Muscle of back (tissue), 11 donors: Measurements from ENCODE around the gene LOXL1. TPM values are rescaled to one million over a fixed set of nuclear protein-coding genes. Genes with fewer than 3 reads are reported as not detected.
A peak's percentile ranks its signal among the peaks of the same experiment; 100 is the strongest.

Source experiments
- DNase-seq, 3 donors: peaks; one replicate each; pipeline versions ENCODE4 v3.0.0 to v3.0.0-alpha.2; 2013
- polyA plus RNA-seq, 10 donors: library from polyadenylated mRNA; unstranded; fragments of 120-200 nt; gene quantifications; one replicate each; pipeline ENCODE4 v1.2.1, GENCODE V29; 2013; ENCODE audit not compliant: insufficient read length in 10 of 10

The LOXL1 gene
- polyA plus RNA-seq, 10 donors: 26.3 to 57.9 (median 34.6) TPM

DNA sequence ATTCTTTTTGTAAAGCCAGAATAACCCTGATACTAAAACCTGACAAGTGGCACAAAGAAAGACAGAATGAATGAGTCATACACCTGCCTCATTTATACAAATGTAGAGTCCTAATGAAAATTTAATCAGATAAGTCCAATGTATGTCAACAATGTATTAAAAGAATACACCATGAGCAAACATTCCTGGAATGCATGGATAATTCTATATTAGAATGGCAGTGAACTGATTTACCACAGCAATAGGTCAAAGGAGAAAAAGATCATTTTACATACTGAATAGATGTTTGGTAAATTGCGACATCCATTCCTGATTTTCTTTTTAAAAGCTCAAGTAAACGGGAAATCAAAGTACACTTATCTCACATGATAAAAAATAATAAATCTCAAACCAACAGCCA, 11.2 kb upstream of the LOXL1 start:
- no peak for DNase-seq

DNA sequence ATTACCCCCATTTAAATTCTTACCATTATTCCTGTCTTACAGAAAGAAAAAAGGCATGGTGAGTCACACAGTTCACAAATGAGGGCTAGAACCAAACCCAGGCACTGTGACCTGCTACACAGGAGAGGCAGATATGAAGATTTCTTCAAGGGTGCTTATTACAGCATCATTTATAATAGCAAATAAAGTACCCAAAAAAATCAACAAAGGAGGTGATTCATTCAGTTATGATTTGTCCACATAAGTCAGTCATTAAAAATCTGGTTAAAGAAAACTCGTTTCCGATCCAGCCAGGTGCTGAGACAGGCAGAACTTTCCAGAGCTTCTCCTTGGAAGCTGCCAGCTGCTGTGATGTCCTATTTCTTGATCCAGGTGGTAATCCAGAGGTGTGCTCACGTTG, 7.5 kb upstream of the LOXL1 start:
- no peak for DNase-seq

DNA sequence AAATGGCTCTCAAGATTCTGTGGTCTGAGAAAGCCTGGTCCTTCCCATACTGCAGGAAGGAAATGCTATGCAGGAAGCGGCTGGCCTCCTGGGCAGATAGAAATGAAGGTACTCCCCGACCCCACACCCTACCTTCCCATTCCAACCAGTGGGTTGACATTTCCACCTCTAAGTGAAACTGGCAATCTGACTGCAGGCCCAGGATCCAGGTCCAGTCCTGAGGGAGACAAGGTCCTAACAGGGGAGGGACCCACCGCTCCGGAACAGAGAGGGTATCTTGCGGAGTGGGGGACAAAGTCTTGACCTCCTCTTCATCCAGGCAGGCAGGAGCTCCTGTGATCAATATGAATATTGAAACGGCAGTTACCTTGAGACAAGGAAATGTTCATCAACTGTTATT, 6.6 kb upstream of the LOXL1 start:
- DNase-seq: no peak

DNA sequence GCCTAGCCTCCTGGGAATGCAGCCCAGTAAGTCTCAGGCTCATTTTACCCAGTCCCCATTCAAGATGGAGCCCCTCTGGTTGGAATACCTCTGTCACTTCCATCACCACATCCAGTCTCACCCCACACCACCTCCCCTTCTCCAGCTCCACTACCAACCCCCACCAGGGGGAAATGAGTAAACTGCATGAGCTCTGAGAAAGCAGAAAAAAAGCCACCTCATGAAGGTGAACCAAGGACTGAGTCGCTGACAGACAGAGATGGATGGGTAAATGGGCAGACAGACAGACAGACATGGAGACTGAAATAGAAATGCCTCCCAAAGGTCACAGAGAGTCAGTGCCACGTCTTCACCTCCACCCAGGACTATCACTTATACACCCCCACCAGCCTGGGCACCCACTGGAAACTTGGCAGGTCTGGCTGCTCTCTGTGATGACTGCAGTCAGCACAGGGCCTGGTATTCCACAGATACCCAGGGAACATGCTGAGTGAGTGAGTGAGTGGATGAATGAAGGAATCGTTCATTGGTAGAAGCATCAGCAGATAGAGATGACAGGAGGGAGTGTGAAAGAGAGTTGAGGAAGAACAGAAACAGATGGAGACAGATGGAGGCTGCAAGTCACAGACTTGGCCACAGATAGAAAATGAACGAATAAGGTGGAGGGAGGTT, 4.9 kb upstream of the LOXL1 start:
- no peak for DNase-seq

- DNase-seq: peak in 2 of 3 donors; percentile 66 to 80
These were observed 3.8 kb upstream of the LOXL1 start for GRCh38 chr15:73922186-73923151.

DNA sequence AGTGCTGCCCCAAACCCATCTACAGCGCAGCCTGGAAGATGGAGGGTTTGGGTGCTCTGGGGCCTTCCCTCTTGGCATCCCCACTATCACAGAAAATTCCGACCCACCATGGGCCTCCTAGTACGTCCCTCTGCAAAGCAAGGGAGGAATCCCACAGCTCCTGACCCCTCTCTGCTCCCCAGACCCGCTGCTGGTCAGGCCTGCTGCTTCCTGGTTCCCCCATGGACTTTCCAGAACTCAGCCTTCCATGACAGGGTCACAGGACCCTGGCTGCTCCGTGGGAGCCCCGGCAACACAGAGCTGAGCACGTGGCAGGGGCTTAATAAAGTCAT, 3.1 kb upstream of the LOXL1 start:
- no peak for DNase-seq

GRCh38 chr15:73923488-73924164, 2.6 kb upstream of the LOXL1 start:
- no peak for DNase-seq

- peak; percentile 59 to 81 (median 78) for DNase-seq
These were observed 1.9 kb upstream of the LOXL1 start for GRCh38 chr15:73924171-73924921.

DNA sequence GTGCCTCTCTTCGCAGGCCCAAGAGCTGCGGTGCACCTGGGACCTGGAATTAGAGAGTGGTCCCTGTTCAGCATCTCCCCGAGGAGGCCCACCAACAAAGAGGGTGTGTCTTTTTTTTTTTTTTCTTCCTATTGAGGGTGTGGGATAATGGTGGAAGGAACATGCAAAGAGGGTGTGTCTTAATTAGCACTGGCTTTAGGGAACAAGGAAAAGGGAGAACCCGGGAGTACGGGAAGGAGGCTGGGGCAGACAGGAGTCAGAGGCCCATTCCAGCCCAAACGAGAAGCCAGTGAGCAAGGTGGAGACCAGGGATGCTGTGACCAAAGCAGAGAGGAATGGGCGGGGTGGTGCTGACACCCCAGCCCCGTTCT, 429 bp upstream of the LOXL1 start:
- peak in 1 of 3 donors; percentile 45 for DNase-seq

- peak in 1 of 3 donors; percentile 73 for DNase-seq
These were observed 777 bp downstream of the LOXL1 start for GRCh38 chr15:73927003-73927475.

DNA sequence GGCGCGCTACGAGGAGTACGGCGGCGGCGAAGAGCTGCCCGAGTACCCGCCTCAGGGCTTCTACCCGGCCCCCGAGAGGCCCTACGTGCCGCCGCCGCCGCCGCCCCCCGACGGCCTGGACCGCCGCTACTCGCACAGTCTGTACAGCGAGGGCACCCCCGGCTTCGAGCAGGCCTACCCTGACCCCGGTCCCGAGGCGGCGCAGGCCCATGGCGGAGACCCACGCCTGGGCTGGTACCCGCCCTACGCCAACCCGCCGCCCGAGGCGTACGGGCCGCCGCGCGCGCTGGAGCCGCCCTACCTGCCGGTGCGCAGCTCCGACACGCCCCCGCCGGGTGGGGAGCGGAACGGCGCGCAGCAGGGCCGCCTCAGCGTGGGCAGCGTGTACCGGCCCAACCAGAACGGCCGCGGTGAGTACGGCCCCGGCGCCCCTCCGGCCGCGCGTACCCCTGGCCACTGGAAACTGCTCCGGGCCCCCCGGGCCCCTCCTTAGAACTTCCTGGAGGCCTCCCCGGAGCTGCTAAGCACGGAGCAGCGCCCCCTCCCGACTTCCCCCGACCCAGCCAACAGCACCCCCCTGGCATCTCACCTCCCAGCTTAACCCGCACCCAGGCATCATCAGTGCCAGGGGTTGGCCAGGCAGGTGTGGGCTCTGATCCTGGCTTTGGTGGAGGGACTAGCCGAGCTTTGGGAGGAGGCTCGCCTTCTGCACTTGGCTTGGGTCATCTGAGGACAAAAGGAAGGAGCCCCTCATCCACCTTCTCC, 1.4 kb downstream of the LOXL1 start:
- DNase-seq: peak in 1 of 3 donors; percentile 78

GRCh38 chr15:73928241-73928579, 1.9 kb downstream of the LOXL1 start:
- DNase-seq: no peak

DNA sequence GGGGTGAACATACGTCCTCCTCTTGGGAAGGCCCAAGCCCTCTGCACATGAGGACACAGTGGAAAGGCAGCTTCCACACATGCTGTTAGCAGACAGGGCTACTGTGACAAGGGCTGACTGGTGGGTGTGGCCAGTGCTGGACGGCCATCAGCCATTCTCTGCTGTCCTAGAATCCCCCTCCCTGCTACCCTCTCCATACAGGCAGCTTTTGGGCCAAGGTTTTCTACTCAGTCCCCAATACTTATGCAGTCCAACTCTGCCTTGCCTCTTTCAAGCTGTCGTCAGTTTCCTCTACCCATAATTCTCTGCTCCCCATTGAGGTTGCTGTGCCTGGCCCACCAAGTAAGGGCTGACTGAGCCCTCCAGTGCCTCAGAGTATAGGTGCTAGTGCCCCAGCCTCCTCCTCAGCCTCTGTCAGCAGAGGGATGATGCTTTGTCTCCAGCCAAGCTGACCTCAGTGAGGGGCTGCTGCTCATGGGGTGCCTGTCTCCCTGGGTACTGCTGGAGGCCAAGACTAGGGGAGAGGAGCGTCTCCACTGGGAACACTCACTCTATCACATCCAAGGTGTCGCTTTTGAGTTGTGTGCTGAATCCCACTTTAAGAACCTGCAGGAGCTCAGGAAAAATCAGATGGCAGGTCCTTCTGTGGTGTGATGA, 2.8 kb downstream of the LOXL1 start:
- no peak for DNase-seq

DNA sequence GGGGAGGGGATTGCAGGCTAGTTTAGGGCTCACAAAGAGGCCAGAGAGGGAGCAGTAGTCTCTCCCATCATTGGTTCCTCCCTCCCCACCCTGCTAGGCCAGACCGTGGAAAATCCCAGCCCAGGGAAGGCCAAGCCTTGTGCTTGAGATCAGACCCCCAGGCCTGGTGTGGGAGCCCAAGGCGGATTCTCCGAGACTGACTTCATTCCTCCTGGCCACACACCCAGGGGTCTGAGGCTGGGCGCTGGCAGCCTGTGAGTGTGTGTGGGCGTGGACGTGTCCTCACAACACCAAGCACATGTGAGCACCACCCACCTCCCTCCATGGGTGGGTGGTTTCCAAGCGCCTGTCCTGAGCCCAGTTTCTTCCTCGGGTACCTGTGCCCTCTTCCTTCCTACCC, 4.1 kb downstream of the LOXL1 start:
- peak in 2 of 3 donors; percentile 54 to 71 for DNase-seq

DNA sequence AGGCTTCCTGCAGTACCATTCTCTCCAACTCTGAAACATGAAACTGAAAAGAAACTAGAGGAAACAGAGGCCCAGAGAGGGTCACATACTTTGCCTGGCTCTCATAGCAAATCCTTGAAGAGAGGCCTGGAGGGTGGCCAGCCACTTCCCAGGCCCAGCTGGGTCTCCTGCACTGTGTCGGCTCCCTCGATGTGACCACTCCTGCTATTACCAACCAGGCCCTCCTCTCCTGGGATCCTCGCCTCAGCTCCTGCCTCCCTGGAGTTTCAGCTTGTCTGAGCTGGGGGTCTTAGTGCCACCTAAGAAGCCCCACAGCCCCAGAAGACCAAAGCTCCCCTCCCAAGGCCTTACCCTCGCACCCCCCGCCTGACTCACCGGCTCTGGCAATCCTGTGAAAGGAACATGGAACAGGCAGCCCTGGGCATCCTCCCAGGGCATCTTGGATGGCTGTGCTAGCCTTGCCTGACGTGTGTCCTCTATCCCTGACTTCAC, 4.6 kb downstream of the LOXL1 start:
- DNase-seq: peak in 1 of 3 donors; percentile 52

- DNase-seq: no peak
These were observed 5.2 kb downstream of the LOXL1 start for GRCh38 chr15:73931441-73931840.

DNA sequence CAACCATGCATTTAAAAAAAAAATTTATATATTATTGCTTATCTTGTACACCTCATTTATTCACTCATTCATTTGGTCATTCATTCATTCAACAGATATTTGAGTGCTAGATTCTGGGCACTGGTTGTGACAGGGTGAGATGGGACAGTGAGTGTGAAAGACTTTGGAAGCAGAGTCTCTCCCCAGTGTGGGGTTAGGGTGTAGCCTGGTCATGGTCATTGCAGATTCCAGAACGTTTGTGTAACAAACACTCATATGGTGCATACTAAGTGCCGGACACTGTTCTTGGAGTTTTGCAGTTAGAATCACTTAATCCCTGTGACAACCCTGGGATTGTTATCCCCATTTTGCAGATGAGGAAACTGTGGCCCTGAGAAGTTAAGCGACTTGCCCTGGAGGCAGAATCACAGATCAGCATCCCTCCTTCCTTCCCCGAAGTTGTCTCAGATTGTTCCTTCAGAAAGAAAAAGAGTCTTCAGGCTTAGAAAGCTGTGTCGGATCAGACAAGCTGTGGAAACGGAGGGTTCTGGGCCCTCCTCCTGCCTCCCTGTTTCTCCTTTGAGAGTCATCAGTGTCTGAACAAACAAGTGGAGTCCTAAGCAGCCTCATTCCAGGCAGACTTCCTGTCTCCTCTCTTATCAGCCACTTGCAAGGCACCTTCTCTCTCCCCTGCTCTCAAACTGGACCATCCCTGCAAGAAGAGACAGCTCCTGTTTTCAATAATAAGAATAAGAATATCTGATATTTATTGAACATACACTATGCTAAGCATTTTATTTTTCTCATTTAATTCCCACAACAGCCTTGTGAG, 6.3 kb downstream of the LOXL1 start:
- DNase-seq: no peak

DNA sequence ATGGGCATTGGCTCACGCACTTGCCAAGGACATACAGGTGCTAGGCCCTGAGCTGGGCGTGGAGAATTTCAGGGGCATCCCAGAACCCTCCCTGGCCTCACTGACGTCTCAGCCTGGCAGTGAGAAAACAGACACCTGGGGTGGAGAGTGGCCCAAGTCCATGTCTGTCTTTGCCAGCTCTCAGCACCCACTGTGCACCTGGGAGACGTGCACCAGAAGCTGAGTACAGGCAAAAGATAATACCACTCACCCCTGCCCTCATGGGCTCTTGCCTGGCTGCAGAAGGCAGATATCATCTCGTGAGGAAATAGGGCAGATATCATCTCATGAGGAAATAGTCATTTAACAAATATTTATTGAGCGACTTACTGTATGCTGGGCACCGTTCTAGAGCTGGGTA, 8.0 kb downstream of the LOXL1 start:
- no peak for DNase-seq

DNA sequence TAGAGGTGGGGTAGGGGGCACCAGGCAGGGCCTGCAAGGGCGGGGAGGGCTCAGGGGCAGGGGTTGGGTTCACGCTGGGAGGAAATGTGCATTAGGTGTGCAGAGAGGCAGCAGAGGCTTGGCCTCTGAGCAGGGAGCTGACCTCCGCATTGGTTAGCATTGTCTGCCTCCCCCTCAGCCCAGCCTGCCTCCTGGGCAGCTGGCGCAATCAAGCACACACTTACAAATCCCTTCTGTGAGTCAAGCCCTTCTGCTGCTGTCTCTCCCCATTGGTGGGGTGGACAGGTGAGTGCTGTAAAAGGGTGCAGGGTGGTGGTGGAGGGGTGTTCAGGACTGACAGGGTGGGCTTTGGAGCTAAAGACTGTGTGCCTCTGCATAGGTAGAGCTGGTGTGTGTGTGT, 9.3 kb downstream of the LOXL1 start:
- DNase-seq: no peak
